Astrocyte (in vitro differentiated cells and primary cell): ENCODE measurements around the gene MAGED4B. TPM values are rescaled to one million over a fixed set of nuclear protein-coding genes. Genes with fewer than 3 reads are reported as not detected.
"Not testable (repeated sequence)": the region's sequence is repeated elsewhere in the genome, so short reads cannot be mapped to it uniquely, and the experiment has no call there.

Experiments used
- DNase-seq: peaks from one replicate; pipeline ENCODE4 v3.0.0-alpha.2; 2010; ENCODE audit warnings: low read depth
- FAIRE-seq: peaks from 2 replicates; lab custom pipeline; 2011; peaks lifted over from hg19 to GRCh38; lab: Jason Lieb, UNC
- H2AFZ ChIP-seq: 2 replicates; pipeline ENCODE4 v1.6.0; 2012; ENCODE audit warnings: low read depth, low read length, inconsistent platforms
- H3K27ac ChIP-seq: 2 replicates; pipeline ENCODE4 v1.5.1; 2011; ENCODE audit warnings: low read depth, low read length, inconsistent platforms
- H3K27me3 ChIP-seq: 2 replicates; pipeline ENCODE4 v1.6.0; 2011; ENCODE audit warnings: low read length, inconsistent platforms; ENCODE audit not compliant: insufficient read depth
- H3K36me3 ChIP-seq: 2 replicates; pipeline ENCODE4 v1.5.1; 2011; ENCODE audit warnings: low read length, inconsistent platforms; ENCODE audit not compliant: insufficient read depth
- H3K4me1 ChIP-seq: 2 replicates; pipeline ENCODE4 v1.5.1; 2011; ENCODE audit warnings: low read length, inconsistent platforms; ENCODE audit not compliant: insufficient read depth
- H3K4me2 ChIP-seq: 2 replicates; pipeline ENCODE4 v1.6.0; 2012; ENCODE audit warnings: low read length, inconsistent platforms
- H3K4me3 ChIP-seq: 2 replicates; pipeline ENCODE4 v1.5.1; 2011; ENCODE audit warnings: low read depth, mild to moderate bottlenecking, low read length, inconsistent platforms; ENCODE audit not compliant: insufficient read depth
- H3K79me2 ChIP-seq: 2 replicates; pipeline ENCODE4 v1.6.0; 2012; ENCODE audit warnings: mild to moderate bottlenecking, low read length, inconsistent platforms; ENCODE audit not compliant: insufficient read depth
- H3K9ac ChIP-seq: 2 replicates; pipeline ENCODE4 v1.6.0; 2012; ENCODE audit warnings: mild to moderate bottlenecking, low read length, inconsistent platforms
- H3K9me3 ChIP-seq: 2 replicates; pipeline ENCODE4 v1.5.1; 2012; ENCODE audit warnings: low read depth, mild to moderate bottlenecking, low read length, inconsistent platforms; ENCODE audit not compliant: insufficient read depth
- H4K20me1 ChIP-seq: 2 replicates; pipeline ENCODE4 v1.6.0; 2012; ENCODE audit warnings: low read length, inconsistent platforms; ENCODE audit not compliant: insufficient read depth
- H3K27ac Mint-ChIP-seq: one replicate; pipeline ENCODE4 v1.8.0; 2021; ENCODE audit warnings: mild to moderate bottlenecking, mixed read lengths; ENCODE audit not compliant: unreplicated experiment
- H3K27me3 Mint-ChIP-seq: one replicate; pipeline ENCODE4 v1.8.0; 2021; ENCODE audit warnings: low read depth, mixed read lengths; ENCODE audit not compliant: unreplicated experiment
- H3K36me3 Mint-ChIP-seq: one replicate; pipeline ENCODE4 v1.8.0; 2021; ENCODE audit warnings: low read depth, mixed read lengths; ENCODE audit not compliant: unreplicated experiment
- H3K4me1 Mint-ChIP-seq: one replicate; pipeline ENCODE4 v1.8.0; 2021; ENCODE audit warnings: low read depth, mixed read lengths; ENCODE audit not compliant: unreplicated experiment
- H3K4me3 Mint-ChIP-seq: one replicate; pipeline ENCODE4 v1.8.0; 2021; ENCODE audit warnings: mild to moderate bottlenecking, moderate library complexity, mixed read lengths; ENCODE audit not compliant: unreplicated experiment
- H3K9me3 Mint-ChIP-seq: one replicate; pipeline ENCODE4 v1.8.0; 2021; ENCODE audit warnings: mild to moderate bottlenecking, mixed read lengths; ENCODE audit not compliant: unreplicated experiment
- EZH2 ChIP-seq: IDR thresholded peaks from 2 replicates; pipeline ENCODE4 v1.6.1; 2012; ENCODE audit warnings: mild to moderate bottlenecking, low read length, inconsistent platforms; ENCODE audit not compliant: insufficient read depth
- total RNA-seq: library from RNA; stranded (reverse); gene quantifications from 2 replicates; pipeline ENCODE4 v1.2.1, GENCODE V29; 2021
- TF ChIP-seq, protein P1 (sequence below): IDR thresholded peaks from 2 replicates; pipeline ENCODE4 v1.5.1; 2011; ENCODE audit warnings: low read depth, mild to moderate bottlenecking, inconsistent platforms, low read length, moderate library complexity; ENCODE audit not compliant: insufficient read depth

Gene MAGED4B
- total RNA-seq, 1 donor from 2014 or later = 150 TPM

GRCh38 chrX:52078131-52078530 lies 9.1 kb upstream of the MAGED4B start:
- Histone ChIP-seq H2AFZ (no peak overlapping the region), H3K4me2 (no peak overlapping the region), H4K20me1 (no peaks in the 10 kb centered on the region), H3K27me3 (no peaks in the 10 kb centered on the region), H3K36me3 (no peaks in the 10 kb centered on the region), H3K79me2 (no peaks in the 10 kb centered on the region), H3K9ac (no peak overlapping the region), H3K4me1 (no peaks in the 10 kb centered on the region), H3K4me3 (no peak overlapping the region), H3K9me3 (no peaks in the 10 kb centered on the region), H3K27ac (no peak overlapping the region)
- TF ChIP-seq, protein P1, sequence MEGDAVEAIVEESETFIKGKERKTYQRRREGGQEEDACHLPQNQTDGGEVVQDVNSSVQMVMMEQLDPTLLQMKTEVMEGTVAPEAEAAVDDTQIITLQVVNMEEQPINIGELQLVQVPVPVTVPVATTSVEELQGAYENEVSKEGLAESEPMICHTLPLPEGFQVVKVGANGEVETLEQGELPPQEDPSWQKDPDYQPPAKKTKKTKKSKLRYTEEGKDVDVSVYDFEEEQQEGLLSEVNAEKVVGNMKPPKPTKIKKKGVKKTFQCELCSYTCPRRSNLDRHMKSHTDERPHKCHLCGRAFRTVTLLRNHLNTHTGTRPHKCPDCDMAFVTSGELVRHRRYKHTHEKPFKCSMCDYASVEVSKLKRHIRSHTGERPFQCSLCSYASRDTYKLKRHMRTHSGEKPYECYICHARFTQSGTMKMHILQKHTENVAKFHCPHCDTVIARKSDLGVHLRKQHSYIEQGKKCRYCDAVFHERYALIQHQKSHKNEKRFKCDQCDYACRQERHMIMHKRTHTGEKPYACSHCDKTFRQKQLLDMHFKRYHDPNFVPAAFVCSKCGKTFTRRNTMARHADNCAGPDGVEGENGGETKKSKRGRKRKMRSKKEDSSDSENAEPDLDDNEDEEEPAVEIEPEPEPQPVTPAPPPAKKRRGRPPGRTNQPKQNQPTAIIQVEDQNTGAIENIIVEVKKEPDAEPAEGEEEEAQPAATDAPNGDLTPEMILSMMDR = no peak
- no peak for TF ChIP-seq EZH2
- no peaks in the 10 kb centered on the region for H3K36me3 Mint-ChIP-seq
- H3K4me3 Mint-ChIP-seq = no peak overlapping the region
- no peaks in the 10 kb centered on the region for H3K27me3 Mint-ChIP-seq
- no peak for FAIRE-seq
- H3K4me1 Mint-ChIP-seq = peaks cover 5% of the 10 kb centered on the region
- no peak overlapping the region for H3K27ac Mint-ChIP-seq
- peaks cover 2% of the 10 kb centered on the region for H3K9me3 Mint-ChIP-seq
- no peak for DNase-seq

DNA sequence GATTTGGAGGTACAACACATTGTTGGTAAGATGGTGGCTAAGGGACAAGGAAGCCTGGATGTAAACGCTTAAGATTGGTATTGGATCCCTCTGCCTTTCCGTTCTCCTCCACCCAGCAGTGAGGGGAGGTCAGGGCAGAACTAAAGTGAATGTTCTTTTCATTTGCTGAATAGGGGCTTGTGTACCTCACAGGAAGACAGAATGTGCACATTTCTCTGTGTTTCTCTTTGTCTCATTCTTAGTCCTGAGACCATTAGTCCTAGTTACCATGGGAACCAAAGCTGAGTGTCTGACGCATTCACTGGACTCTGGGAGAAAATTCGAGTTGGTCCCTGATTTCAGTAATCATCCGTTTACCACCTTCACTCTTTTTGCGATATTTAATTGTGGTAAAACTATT lies 26.7 kb downstream of the MAGED4B start:
- not testable (repeated sequence) for H3K36me3 Mint-ChIP-seq, H3K27me3 ChIP-seq, H2AFZ ChIP-seq, H3K27me3 Mint-ChIP-seq, H3K79me2 ChIP-seq, H3K4me3 Mint-ChIP-seq, H3K27ac ChIP-seq, H3K4me1 Mint-ChIP-seq, H3K27ac Mint-ChIP-seq, H3K4me1 ChIP-seq, H3K9me3 ChIP-seq, H3K9ac ChIP-seq, H3K9me3 Mint-ChIP-seq, H3K4me2 ChIP-seq, H3K4me3 ChIP-seq, H3K36me3 ChIP-seq, DNase-seq, H4K20me1 ChIP-seq
- FAIRE-seq = peak; percentile 99

DNA sequence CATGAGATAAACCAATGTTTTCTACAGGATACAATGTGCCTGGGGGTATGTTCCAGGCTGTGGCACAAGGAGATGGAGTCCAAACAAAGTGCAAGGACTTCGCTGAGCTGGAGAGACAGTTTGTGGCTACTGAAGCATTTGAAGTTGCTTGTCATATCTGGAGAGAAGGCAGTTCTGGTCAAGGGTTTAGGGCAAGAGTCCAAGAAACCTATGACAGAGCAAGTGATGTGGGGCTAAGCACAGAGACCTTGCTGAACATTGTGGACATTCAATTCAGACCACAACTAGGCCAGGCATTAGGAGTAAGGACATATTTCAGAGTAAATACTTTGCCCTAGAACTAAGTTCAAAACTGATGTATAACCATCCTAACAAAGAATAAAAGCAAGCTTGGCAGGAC lies 34.8 kb downstream of the MAGED4B start:
- FAIRE-seq (no peak), DNase-seq (no peak)
- TF ChIP-seq, protein P1 = no peak
- TF ChIP-seq EZH2 = no peak
- no peak overlapping the region for H3K27ac Mint-ChIP-seq
- no peak overlapping the region for H3K27ac ChIP-seq
- H3K4me2 ChIP-seq = no peak overlapping the region
- no peaks in the 10 kb centered on the region for H3K4me1 Mint-ChIP-seq
- no peaks in the 10 kb centered on the region for H3K36me3 Mint-ChIP-seq
- no peaks in the 10 kb centered on the region for H3K27me3 ChIP-seq
- H3K9me3 Mint-ChIP-seq = peaks cover 2% of the 10 kb centered on the region
- H2AFZ ChIP-seq = no peak overlapping the region
- no peaks in the 10 kb centered on the region for H3K9me3 ChIP-seq
- no peak overlapping the region for H3K4me3 ChIP-seq
- H3K27me3 Mint-ChIP-seq = peaks cover 2% of the 10 kb centered on the region
- H3K4me1 ChIP-seq = no peaks in the 10 kb centered on the region
- H3K36me3 ChIP-seq = no peaks in the 10 kb centered on the region
- no peak overlapping the region for H3K4me3 Mint-ChIP-seq
- H3K9ac ChIP-seq = no peak overlapping the region
- H3K79me2 ChIP-seq = no peaks in the 10 kb centered on the region
- H4K20me1 ChIP-seq = no peaks in the 10 kb centered on the region
